GM13976 (cell line): ENCODE results near the gene CCDC57.

Source experiments
- DNase-seq: peaks from one replicate; pipeline ENCODE4 v3.0.0; 2012; ENCODE audit warnings: low spot score
- in situ Hi-C: fragments of 300-500 bp; cut with MboI; formaldehyde crosslinking; loops from one replicate; pipeline ENCODE4 v1.12.0; 2022; ENCODE audit warnings: low sequenced_read_pairs, mixed read lengths, inconsistent platforms; ENCODE audit not compliant: unreplicated experiment
- TF ChIP-seq, protein P1 (sequence below): IDR thresholded peaks from 2 replicates; pipeline ENCODE4 v1.5.1; 2012; ENCODE audit warnings: borderline replicate concordance, mild to moderate bottlenecking; ENCODE audit not compliant: insufficient read depth; ENCODE audit errors: extremely low read depth, missing control alignments, control extremely low read depth

The CCDC57 gene

GRCh38 chr17:82128287-82128686 is 84.4 kb downstream of the CCDC57 start:
- DNase-seq: no peak
- in situ Hi-C loops: no loop called here
- TF ChIP-seq, protein P1, sequence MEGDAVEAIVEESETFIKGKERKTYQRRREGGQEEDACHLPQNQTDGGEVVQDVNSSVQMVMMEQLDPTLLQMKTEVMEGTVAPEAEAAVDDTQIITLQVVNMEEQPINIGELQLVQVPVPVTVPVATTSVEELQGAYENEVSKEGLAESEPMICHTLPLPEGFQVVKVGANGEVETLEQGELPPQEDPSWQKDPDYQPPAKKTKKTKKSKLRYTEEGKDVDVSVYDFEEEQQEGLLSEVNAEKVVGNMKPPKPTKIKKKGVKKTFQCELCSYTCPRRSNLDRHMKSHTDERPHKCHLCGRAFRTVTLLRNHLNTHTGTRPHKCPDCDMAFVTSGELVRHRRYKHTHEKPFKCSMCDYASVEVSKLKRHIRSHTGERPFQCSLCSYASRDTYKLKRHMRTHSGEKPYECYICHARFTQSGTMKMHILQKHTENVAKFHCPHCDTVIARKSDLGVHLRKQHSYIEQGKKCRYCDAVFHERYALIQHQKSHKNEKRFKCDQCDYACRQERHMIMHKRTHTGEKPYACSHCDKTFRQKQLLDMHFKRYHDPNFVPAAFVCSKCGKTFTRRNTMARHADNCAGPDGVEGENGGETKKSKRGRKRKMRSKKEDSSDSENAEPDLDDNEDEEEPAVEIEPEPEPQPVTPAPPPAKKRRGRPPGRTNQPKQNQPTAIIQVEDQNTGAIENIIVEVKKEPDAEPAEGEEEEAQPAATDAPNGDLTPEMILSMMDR: no peak

DNA sequence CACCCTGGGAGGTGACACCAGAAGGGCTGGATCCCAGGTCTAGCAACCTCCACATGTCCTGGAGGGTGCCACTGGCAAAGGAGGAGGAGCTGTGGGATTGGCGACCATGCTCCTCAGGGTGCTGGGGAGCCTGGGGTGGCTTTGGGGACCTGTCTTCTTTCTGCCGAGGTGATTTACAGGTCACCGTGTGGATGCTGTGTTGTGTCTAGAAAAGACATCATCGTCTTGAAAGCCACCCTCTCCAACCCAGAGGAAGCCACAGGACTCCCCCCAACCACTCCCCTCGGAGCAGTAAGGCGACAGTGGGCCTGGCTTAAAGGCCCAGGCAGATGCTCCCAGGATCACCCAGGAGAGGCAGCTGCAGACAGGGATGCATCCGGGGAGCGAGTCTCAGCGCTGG is 84.9 kb downstream of the CCDC57 start:
- TF ChIP-seq, protein P1: no peak
- no peak for DNase-seq
- in situ Hi-C loops: no loop called here

- DNase-seq: no peak
- TF ChIP-seq, protein P1: no peak
- in situ Hi-C loops: no loop called here
These were observed 85.4 kb downstream of the CCDC57 start for GRCh38 chr17:82127315-82127595.

GRCh38 chr17:82126556-82127314 is 85.9 kb downstream of the CCDC57 start:
- TF ChIP-seq, protein P1: no peak
- in situ Hi-C loops: no loop called here
- DNase-seq: no peak

GRCh38 chr17:82124101-82124500 is 88.5 kb downstream of the CCDC57 start:
- TF ChIP-seq, protein P1: no peak
- no peak for DNase-seq
- in situ Hi-C loops: no loop called here

DNA sequence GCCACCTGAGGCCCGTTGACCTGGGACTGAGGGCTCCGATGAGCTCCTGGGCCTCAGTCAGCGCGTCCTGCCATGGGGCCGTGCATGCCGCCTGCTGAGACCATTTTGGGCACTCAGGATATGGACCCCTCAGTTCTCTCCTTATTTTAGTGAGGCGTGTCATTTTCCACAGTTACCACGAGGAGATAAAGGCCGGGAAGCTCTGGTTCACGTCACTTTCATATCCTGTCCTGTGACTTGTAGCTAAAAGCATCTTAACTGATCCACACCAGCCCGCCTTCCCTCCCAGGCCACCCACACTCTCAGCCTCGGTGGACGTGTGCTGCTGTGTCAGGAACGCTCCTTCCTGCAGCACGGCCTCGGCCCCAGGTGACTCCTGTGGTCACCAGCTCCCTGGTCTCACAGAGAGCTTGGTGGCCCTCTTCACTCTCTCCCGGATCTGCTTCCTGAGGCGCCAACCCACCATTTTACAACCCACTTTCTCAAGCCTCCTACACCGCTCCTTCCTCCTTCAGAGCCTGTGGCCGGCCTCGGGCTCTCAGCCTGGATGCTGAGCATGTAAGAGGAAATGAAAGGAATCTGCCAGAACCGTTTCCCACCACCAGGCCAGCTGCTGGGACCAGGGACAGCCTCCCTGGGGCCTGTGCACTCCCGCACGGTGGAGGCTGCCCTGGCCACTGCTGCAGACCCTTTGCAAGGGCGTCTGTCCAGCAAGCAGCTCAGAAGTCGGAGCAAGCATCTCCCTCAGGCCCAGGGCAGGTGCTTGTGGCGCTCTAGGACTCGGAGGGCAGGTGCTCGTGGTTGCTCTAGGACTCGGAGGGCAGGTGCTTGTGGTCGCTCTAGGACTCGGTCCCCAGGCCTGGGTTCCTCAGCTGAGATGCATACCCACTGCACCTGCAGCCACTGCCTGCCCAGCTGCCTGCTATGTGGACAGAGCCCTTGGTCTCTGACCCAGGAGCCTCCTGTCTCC is 90.7 kb downstream of the CCDC57 start:
- in situ Hi-C loops: no loop called here
- no peak for DNase-seq
- TF ChIP-seq, protein P1: no peak
